HL-60 (cell line): ENCODE results near the gene GAGE10.
"Not testable (repeated sequence)": the region's sequence is repeated elsewhere in the genome, so short reads cannot be mapped to it uniquely, and the experiment has no call there.

Experiments
- DNase-seq, 2 experiments: peaks; one replicate each; pipeline ENCODE4 v3.0.0-alpha.2; 2010 to 2020; ENCODE audit warnings: low read depth in 1 of 2, low spot score in 1 of 2
- H3K27ac ChIP-seq: fragments of 250-450 bp; sonication (Bioruptor Pico); replicated peaks from 2 replicates; pipeline ENCODE4 v1.5.1; 2020; ENCODE audit warnings: mild to moderate bottlenecking, moderate library complexity
- H3K27me3 ChIP-seq: fragments of 250-450 bp; sonication (Bioruptor Pico); 2 replicates; pipeline ENCODE4 v1.5.1; 2021; ENCODE audit warnings: mild to moderate bottlenecking, moderate library complexity; ENCODE audit not compliant: insufficient read depth, poor library complexity, severe bottlenecking
- H3K4me3 ChIP-seq: replicated peaks from 2 replicates; pipeline ENCODE4 v1.5.1; 2011; ENCODE audit warnings: mild to moderate bottlenecking, control low read depth, low read length; ENCODE audit not compliant: insufficient read depth
- CTCF ChIP-seq: IDR thresholded peaks from one replicate; pipeline ENCODE4 v1.5.1; 2011; ENCODE audit warnings: low read length, control low read depth, inconsistent platforms; ENCODE audit not compliant: insufficient read depth
- GABPA ChIP-seq: IDR thresholded peaks from 2 replicates; pipeline ENCODE4 v1.6.1; 2012; ENCODE audit warnings: low read depth
- POLR2AphosphoS5 ChIP-seq: IDR thresholded peaks from 2 replicates; pipeline ENCODE4 v1.6.1; 2012; ENCODE audit warnings: low read depth
- SPI1 ChIP-seq: IDR thresholded peaks from 2 replicates; pipeline ENCODE4 v1.6.1; 2012; ENCODE audit warnings: low read depth, mild to moderate bottlenecking, borderline replicate concordance
- TF ChIP-seq, protein P1 (sequence below): IDR thresholded peaks from 2 replicates; pipeline ENCODE4 v1.6.1; 2012; ENCODE audit warnings: low read depth; ENCODE audit not compliant: insufficient replicate concordance

Gene GAGE10

DNA sequence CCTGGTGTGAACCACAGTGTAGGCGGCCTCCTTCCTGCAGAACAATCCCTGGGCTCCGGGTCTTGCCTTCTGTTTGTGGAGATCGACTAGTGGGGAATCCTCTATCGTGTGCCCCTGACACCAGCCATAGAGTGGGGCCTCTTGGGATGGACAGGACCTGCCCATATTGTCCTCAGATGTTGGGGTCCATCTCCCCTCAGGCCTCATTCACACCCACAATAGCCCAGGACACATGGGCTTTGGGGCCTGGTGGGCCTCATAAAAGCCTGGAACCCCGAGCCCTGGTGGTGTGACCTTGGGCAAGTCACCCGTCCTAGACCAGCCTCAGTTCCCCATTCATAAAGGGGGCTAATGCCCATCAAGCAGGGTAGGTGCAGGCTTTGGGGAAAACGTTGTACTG lies 13.2 kb upstream of the GAGE10 start:
- DNase-seq = no peak
- Histone ChIP-seq H3K27ac (no peak overlapping the region), H3K27me3 (no peaks in the 10 kb centered on the region), H3K4me3 (no peak overlapping the region)
- TF ChIP-seq CTCF (no peak), POLR2AphosphoS5 (no peak), GABPA (no peak), SPI1 (no peak)
- TF ChIP-seq, protein P1, sequence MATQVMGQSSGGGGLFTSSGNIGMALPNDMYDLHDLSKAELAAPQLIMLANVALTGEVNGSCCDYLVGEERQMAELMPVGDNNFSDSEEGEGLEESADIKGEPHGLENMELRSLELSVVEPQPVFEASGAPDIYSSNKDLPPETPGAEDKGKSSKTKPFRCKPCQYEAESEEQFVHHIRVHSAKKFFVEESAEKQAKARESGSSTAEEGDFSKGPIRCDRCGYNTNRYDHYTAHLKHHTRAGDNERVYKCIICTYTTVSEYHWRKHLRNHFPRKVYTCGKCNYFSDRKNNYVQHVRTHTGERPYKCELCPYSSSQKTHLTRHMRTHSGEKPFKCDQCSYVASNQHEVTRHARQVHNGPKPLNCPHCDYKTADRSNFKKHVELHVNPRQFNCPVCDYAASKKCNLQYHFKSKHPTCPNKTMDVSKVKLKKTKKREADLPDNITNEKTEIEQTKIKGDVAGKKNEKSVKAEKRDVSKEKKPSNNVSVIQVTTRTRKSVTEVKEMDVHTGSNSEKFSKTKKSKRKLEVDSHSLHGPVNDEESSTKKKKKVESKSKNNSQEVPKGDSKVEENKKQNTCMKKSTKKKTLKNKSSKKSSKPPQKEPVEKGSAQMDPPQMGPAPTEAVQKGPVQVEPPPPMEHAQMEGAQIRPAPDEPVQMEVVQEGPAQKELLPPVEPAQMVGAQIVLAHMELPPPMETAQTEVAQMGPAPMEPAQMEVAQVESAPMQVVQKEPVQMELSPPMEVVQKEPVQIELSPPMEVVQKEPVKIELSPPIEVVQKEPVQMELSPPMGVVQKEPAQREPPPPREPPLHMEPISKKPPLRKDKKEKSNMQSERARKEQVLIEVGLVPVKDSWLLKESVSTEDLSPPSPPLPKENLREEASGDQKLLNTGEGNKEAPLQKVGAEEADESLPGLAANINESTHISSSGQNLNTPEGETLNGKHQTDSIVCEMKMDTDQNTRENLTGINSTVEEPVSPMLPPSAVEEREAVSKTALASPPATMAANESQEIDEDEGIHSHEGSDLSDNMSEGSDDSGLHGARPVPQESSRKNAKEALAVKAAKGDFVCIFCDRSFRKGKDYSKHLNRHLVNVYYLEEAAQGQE = no peak

DNA sequence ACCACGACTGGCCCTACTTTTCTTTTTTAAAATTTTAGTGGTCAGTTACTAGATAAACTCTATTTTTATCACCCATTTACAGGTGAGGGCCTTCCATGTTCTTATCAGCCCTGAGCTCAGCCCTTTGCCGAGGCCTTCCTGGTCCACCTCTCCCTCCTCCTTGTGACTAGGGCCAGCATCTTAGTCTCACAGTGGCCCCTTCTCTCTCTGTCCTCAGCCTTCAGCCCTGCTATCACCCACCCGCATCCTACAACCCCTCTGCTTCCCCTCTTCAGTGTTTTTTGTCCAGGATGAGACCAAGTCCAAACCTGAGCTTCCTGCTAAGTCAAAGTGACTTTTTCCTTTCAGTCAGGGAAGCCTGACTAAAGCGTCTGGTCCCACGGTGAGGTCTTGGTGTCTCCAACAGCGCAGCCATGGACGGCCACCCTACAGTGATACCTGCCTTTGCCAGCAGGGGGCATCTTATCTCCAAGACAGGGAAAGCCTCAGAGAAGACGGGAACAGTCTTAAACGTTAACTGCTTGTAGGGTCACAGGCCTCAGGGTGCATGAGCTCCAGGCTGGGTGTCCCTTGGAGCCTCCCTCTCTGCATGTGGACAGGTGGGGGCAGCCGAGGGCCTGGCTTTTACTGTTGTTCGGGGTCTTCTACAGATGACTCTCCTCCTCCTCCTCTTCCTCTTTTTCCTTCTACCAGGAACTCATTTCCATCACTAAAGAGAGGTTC lies 11.7 kb upstream of the GAGE10 start:
- Histone ChIP-seq H3K4me3 (no peak overlapping the region), H3K27ac (no peak overlapping the region), H3K27me3 (no peaks in the 10 kb centered on the region)
- peak in 1 of 2 experiments; percentile 55 for DNase-seq
- TF ChIP-seq, protein P1 = no peak
- TF ChIP-seq POLR2AphosphoS5 (no peak), SPI1 (peak; percentile 27; the same call in 1 of the 2 replicates), CTCF (peak; percentile 57), GABPA (no peak)

GRCh38 chrX:49292400-49293362 lies 10.8 kb upstream of the GAGE10 start:
- Histone ChIP-seq H3K4me3 (no peak overlapping the region), H3K27ac (no peak overlapping the region), H3K27me3 (no peaks in the 10 kb centered on the region)
- TF ChIP-seq, protein P1 = no peak
- TF ChIP-seq GABPA = no peak
- DNase-seq = no peak

DNA sequence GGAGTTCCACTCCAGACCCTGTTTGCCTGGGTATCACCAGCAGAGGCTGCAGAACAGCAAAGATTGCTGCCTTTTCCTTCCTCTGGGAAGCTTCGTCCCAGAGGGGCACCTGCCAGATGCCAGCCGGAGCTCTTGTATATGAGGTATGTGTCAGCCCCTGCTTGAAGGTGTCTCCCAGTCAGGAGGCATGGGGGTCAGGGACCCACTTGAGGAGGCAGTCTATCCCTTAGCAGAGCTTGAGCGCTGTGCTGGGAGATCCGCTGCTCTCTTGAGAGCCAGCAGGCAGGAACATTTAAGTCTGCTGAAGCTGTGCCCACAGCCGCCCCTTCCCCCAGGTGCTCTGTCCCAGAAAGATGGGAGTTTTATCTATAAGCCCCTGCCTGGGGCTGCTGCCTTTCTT lies 4.2 kb upstream of the GAGE10 start:
- not testable (repeated sequence) for H3K4me3 ChIP-seq, H3K27me3 ChIP-seq, DNase-seq, H3K27ac ChIP-seq
